Measurements from ENCODE around the gene ERBB2. TPM values are rescaled to one million over a fixed set of nuclear protein-coding genes. Genes with fewer than 3 reads are reported as not detected.

The ERBB2 gene
- total and polyA plus RNA-seq, 2 of the 13 experiments (the other 11 are each of a cell fraction or from before 2014, with no cell fraction given) = 57.7 to 64.1 TPM

DNA sequence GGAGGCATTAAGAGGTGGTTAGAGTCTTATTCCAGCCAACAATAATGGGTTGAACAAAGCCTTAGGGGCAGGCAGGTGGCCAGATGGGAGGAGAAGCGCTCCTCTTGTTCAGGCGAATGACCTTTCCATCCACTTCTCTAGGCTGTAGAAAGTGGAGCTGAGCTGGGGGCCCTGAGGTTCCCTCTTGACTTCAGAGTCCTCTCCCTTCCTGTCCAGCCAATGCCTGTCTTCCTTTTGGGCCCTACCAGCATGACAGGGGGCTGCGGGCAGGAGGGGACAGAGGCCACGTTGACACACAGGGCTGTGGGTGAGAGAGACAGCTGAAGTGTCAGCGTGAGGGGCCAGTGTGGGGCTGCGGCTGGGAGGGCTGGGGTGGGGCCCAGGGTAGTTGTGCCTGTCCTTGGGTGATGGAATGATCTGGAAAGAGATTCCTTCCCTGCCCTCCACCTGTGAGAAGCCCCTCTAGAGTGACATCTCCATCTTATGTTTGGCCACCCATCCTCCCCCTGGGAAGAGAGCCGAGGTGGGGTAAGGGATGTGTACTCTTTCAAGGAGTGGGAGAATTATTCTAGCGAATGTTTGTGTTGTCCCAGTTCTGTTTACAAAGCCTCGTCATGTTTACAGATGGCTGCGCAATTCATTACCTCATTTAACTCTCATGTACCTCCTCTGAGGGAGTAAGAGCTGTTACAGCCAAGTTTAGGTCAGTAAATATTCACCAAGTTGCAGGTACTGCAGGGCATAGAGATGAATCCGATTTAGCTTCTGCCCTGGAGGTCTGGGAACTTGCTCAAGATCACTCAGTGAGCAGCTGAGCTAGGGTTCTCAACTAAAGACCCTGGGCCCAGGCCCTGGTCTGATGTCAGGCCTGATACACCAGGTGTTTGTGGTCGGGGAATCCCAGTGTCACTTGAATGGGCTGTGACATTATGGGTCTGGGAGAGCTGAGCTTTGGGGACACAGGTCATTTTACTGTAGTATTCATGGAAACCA is 3.3 kb downstream of the ERBB2 start (continued):
- TF ChIP-seq NCOR1 (IDR thresholded peaks at IDR 0.05; ENCODE audit: borderline replicate concordance, low read length) (no peak), SAP130 (CRISPR knock-in tag; IDR thresholded peaks at IDR 0.05; ENCODE audit: low read depth) (peak; percentile 96), CBX2 (IDR thresholded peaks at IDR 0.05; ENCODE audit: low read depth, low read length) (no peak), CBX2 (CRISPR knock-in tag; IDR thresholded peaks at IDR 0.05; ENCODE audit: low read depth) (no peak), PATZ1 (CRISPR knock-in tag; IDR thresholded peaks at IDR 0.05) (peak; percentile 93), MLX (CRISPR knock-in tag; IDR thresholded peaks at IDR 0.05) (no peak), MEIS2 (CRISPR knock-in tag; IDR thresholded peaks at IDR 0.05) (peak; percentile 65), FOXA3 (CRISPR knock-in tag; IDR thresholded peaks at IDR 0.05) (peak; percentile 96), HNF4G (IDR thresholded peaks at IDR 0.05; ENCODE audit: borderline replicate concordance, low read depth, low read length) (peak; percentile 44), HNF4G (CRISPR knock-in tag; IDR thresholded peaks at IDR 0.05; ENCODE audit: borderline replicate concordance, low read depth) (no peak), ZNF33B (CRISPR knock-in tag; IDR thresholded peaks at IDR 0.05) (peak; percentile 50), GABPB1 (CRISPR knock-in tag; IDR thresholded peaks at IDR 0.05) (peak; percentile 66), KMT2A (CRISPR knock-in tag; IDR thresholded peaks at IDR 0.05) (no peak), U2AF2 (IDR thresholded peaks at IDR 0.05; ENCODE audit: low read depth, low read length) (no peak), SATB2 (CRISPR knock-in tag; IDR thresholded peaks at IDR 0.05) (no peak)
- TF ChIP-seq, protein P1, sequence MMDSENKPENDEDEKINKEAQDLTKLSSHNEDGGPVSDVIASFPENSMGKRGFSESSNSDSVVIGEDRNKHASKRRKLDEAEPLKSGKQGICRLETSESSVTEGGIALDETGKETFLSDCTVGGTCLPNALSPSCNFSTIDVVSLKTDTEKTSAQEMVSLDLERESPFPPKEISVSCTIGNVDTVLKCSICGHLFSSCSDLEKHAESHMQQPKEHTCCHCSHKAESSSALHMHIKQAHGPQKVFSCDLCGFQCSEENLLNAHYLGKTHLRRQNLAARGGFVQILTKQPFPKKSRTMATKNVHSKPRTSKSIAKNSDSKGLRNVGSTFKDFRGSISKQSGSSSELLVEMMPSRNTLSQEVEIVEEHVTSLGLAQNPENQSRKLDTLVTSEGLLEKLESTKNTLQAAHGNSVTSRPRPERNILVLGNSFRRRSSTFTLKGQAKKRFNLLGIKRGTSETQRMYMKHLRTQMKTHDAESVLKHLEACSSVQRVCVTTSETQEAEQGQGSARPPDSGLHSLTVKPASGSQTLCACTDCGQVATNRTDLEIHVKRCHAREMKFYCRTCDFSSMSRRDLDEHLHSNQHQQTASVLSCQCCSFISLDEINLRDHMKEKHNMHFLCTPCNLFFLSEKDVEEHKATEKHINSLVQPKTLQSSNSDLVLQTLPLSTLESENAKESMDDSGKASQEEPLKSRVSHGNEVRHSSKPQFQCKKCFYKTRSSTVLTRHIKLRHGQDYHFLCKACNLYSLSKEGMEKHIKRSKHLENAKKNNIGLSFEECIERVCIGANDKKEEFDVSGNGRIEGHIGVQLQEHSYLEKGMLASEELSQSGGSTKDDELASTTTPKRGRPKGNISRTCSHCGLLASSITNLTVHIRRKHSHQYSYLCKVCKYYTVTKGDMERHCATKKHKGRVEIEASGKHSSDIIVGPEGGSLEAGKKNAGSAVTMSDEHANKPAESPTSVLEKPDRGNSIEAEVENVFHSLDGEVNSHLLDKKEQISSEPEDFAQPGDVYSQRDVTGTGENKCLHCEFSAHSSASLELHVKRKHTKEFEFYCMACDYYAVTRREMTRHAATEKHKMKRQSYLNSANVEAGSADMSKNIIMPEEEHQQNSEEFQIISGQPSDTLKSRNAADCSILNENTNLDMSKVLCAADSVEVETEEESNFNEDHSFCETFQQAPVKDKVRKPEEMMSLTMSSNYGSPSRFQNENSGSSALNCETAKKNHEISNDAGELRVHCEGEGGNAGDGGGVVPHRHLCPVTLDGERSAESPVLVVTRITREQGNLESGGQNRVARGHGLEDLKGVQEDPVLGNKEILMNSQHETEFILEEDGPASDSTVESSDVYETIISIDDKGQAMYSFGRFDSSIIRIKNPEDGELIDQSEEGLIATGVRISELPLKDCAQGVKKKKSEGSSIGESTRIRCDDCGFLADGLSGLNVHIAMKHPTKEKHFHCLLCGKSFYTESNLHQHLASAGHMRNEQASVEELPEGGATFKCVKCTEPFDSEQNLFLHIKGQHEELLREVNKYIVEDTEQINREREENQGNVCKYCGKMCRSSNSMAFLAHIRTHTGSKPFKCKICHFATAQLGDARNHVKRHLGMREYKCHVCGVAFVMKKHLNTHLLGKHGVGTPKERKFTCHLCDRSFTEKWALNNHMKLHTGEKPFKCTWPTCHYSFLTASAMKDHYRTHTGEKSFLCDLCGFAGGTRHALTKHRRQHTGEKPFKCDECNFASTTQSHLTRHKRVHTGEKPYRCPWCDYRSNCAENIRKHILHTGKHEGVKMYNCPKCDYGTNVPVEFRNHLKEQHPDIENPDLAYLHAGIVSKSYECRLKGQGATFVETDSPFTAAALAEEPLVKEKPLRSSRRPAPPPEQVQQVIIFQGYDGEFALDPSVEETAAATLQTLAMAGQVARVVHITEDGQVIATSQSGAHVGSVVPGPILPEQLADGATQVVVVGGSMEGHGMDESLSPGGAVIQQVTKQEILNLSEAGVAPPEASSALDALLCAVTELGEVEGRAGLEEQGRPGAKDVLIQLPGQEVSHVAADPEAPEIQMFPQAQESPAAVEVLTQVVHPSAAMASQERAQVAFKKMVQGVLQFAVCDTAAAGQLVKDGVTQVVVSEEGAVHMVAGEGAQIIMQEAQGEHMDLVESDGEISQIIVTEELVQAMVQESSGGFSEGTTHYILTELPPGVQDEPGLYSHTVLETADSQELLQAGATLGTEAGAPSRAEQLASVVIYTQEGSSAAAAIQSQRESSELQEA (CRISPR knock-in tag; IDR thresholded peaks at IDR 0.05; ENCODE audit: not compliant biosample characterization) = peak; percentile 27
- TF ChIP-seq, protein P2, sequence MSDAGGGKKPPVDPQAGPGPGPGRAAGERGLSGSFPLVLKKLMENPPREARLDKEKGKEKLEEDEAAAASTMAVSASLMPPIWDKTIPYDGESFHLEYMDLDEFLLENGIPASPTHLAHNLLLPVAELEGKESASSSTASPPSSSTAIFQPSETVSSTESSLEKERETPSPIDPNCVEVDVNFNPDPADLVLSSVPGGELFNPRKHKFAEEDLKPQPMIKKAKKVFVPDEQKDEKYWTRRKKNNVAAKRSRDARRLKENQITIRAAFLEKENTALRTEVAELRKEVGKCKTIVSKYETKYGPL (CRISPR knock-in tag; IDR thresholded peaks at IDR 0.05) = no peak
